ENCODE results near the gene RING1. TPM values are rescaled to one million over a fixed set of nuclear protein-coding genes. Genes with fewer than 3 reads are reported as not detected.

Gene RING1
- total RNA-seq, 1 experiment from 2014 or later, result 31.0 TPM

GRCh38 chr6:33175436-33176069 is 32.7 kb upstream of the RING1 start:
- Histone ChIP-seq H2AK5ac (ENCODE audit: insufficient read length, low read length) (no peak overlapping the region), H3K4me1 (ENCODE audit: insufficient read depth, low read length) (no peaks in the 10 kb centered on the region), H3T11ph (ENCODE audit: low read length) (no peak overlapping the region), H3K4ac (ENCODE audit: low read depth, low read length) (no peak overlapping the region), H2BK20ac (ENCODE audit: low read depth, low read length, poor library complexity, severe bottlenecking) (no peak overlapping the region), H3K18ac (ENCODE audit: insufficient read length, low read depth, low read length) (no peak overlapping the region), H2BK15ac (ENCODE audit: low read depth, low read length) (no peak overlapping the region), H3K79me2 (ENCODE audit: insufficient read depth, low read length) (no peaks in the 10 kb centered on the region), H3K27ac (ENCODE audit: insufficient read length, low read depth, low read length) (no peak overlapping the region), H4K20me1 (ENCODE audit: control insufficient read depth, insufficient read depth, insufficient read length) (no peaks in the 10 kb centered on the region), H4K91ac (ENCODE audit: insufficient read length, low read depth, low read length) (no peak overlapping the region), H2AFZ (ENCODE audit: low read length) (no peak overlapping the region), H3K79me1 (ENCODE audit: insufficient read depth, low read depth, low read length, poor library complexity, severe bottlenecking) (no peaks in the 10 kb centered on the region), H4K8ac (replicated peaks; ENCODE audit: insufficient read length, low read depth, low read length) (no peak overlapping the region), H3K23me2 (ENCODE audit: insufficient read length, low read depth, low read length, poor library complexity, severe bottlenecking) (no peaks in the 10 kb centered on the region), H3K23ac (ENCODE audit: insufficient read length, low read depth, low read length) (no peak overlapping the region), H3K14ac (ENCODE audit: insufficient read depth, low read length) (no peak overlapping the region), H3K4me2 (ENCODE audit: insufficient read depth, insufficient read length, low read length) (no peak overlapping the region), H3K9ac (ENCODE audit: extremely low read depth, insufficient read length, low read length) (no peak overlapping the region), H2BK120ac (ENCODE audit: low read depth, low read length, poor library complexity, severe bottlenecking) (no peak overlapping the region), H2BK12ac (ENCODE audit: insufficient read length, low read depth, low read length) (no peak overlapping the region), H3K27me3 (ENCODE audit: insufficient read depth, low read length) (no peaks in the 10 kb centered on the region), H2BK5ac (ENCODE audit: insufficient read length, low read length) (no peak overlapping the region), H4K5ac (ENCODE audit: insufficient read length, low read depth, low read length) (no peak overlapping the region), H3K56ac (ENCODE audit: insufficient read length, low read depth, low read length) (no peak overlapping the region), H3K9me3 (ENCODE audit: control insufficient read depth, low read depth, low read length) (no peaks in the 10 kb centered on the region)
- peak; percentile 25; the same call in 1 of the 3 replicates for TF ChIP-seq CTCF (conservative IDR thresholded peaks at IDR 0.05)
- Mint-ChIP-seq H3K27me3 (ENCODE audit: low read depth) (peaks cover 36% of the 10 kb centered on the region), H3K4me1 (peaks cover 4 to 8% of the 10 kb centered on the region in 2 experiments), H3K27ac (no peak overlapping the region), H3K36me3 (ENCODE audit: insufficient read depth in 1 of 3, low read depth in 3 of 3) (peaks cover 0 to 2% (median 0%) of the 10 kb centered on the region in 3 experiments; a peak in 2 of 7 replicates), H3K9me3 (no peaks in the 10 kb centered on the region), H3K4me3 (no peak overlapping the region)
- WGBS (ENCODE audit: extremely low coverage, insufficient read length, low lambda C conversion rate), result no CpG with 5 or more reads among the region's 10 CpGs
- no peak for DNase-seq
